K562 (cell line): ENCODE data around the gene SLC9A3. TPM values are rescaled to one million over a fixed set of nuclear protein-coding genes. Genes with fewer than 3 reads are reported as not detected.

Experiments
- GABPB2 ChIP-seq: fragments of 250-450 bp; sonication (Bioruptor Pico); conservative IDR thresholded peaks from 2 replicates; pipeline ENCODE4 v1.5.1; 2021; ENCODE audit warnings: mild to moderate bottlenecking
- HMBOX1 ChIP-seq: sonication (generic); IDR thresholded peaks from 2 replicates; pipeline ENCODE4 v1.6.1; 2016
- HNRNPLL ChIP-seq: fragments of 200-400 bp; formaldehyde crosslinking; IDR thresholded peaks from 2 replicates; pipeline ENCODE4 v1.6.1; 2017; ENCODE audit warnings: low read length, low read depth, mild to moderate bottlenecking; ENCODE audit not compliant: poor library complexity, severe bottlenecking
- KLF6 ChIP-seq: fragments of 250-450 bp; sonication (Bioruptor Pico); IDR thresholded peaks from 2 replicates; pipeline ENCODE4 v1.4.0; 2020; ENCODE audit warnings: mild to moderate bottlenecking, moderate library complexity, borderline replicate concordance
- RBM25 ChIP-seq: fragments of 200-400 bp; formaldehyde crosslinking; IDR thresholded peaks from 2 replicates; pipeline ENCODE4 v1.6.1; 2018; ENCODE audit warnings: low read length, low read depth, moderate library complexity; ENCODE audit not compliant: severe bottlenecking
- polyA plus RNA-seq, 8 experiments: library from polyadenylated mRNA; depleted of rRNA in 4 of 8; stranded (reverse) in 5 of 8; unstranded in 3 of 8; fragments of >200 nt; fragmentation: Nextera tagmentation in 2 of 8; fragmentation: Illumina TruSeq in 1 of 8; extraction: Ambion mirVana in 2 of 8; extraction: Trizol in 1 of 8; gene quantifications; 2 replicates each; pipeline versions ENCODE4 v1.2.1 to v1.2.3, GENCODE V29; 2011 to 2014; ENCODE audit warnings: inconsistent platforms in 1 of 8, missing spikeins in 1 of 8
- total RNA-seq, 7 experiments: library from RNA; depleted of rRNA in 6 of 7; stranded (reverse); fragments of >200 nt in 6 of 7; fragmentation: Illumina TruSeq in 2 of 7; extraction: Trizol in 2 of 7; gene quantifications; 2 replicates each; pipeline versions ENCODE4 v1.2.1 to v1.2.3, GENCODE V29; 2011 to 2021; ENCODE audit warnings: low replicate concordance in 1 of 7
- TF ChIP-seq, protein P1 (sequence below): sonication (generic); formaldehyde crosslinking; IDR thresholded peaks from 2 replicates; pipeline ENCODE4 v1.8.0; 2023; ENCODE audit warnings: missing genetic modification reagents, mild to moderate bottlenecking, borderline replicate concordance
- TF ChIP-seq, protein P2 (sequence below): sonication (generic); formaldehyde crosslinking; IDR thresholded peaks from 2 replicates; pipeline ENCODE4 v1.8.1; 2023; ENCODE audit warnings: mild to moderate bottlenecking, missing genetic modification reagents
- TF ChIP-seq, protein P3 (sequence below): sonication (generic); formaldehyde crosslinking; IDR thresholded peaks from 2 replicates; pipeline ENCODE4 v1.8.0; 2022; ENCODE audit warnings: mild to moderate bottlenecking, missing genetic modification reagents

The SLC9A3 gene
- total and polyA plus RNA-seq, 9 of the 15 experiments (the other 6 are each of a cell fraction or from before 2014, with no cell fraction given) = 1.5 to 5.8 (median 3.7) TPM; not detected in 2

GRCh38 chr5:443239-444151 is 80.8 kb downstream of the SLC9A3 start (continued):
- TF ChIP-seq, protein P1, sequence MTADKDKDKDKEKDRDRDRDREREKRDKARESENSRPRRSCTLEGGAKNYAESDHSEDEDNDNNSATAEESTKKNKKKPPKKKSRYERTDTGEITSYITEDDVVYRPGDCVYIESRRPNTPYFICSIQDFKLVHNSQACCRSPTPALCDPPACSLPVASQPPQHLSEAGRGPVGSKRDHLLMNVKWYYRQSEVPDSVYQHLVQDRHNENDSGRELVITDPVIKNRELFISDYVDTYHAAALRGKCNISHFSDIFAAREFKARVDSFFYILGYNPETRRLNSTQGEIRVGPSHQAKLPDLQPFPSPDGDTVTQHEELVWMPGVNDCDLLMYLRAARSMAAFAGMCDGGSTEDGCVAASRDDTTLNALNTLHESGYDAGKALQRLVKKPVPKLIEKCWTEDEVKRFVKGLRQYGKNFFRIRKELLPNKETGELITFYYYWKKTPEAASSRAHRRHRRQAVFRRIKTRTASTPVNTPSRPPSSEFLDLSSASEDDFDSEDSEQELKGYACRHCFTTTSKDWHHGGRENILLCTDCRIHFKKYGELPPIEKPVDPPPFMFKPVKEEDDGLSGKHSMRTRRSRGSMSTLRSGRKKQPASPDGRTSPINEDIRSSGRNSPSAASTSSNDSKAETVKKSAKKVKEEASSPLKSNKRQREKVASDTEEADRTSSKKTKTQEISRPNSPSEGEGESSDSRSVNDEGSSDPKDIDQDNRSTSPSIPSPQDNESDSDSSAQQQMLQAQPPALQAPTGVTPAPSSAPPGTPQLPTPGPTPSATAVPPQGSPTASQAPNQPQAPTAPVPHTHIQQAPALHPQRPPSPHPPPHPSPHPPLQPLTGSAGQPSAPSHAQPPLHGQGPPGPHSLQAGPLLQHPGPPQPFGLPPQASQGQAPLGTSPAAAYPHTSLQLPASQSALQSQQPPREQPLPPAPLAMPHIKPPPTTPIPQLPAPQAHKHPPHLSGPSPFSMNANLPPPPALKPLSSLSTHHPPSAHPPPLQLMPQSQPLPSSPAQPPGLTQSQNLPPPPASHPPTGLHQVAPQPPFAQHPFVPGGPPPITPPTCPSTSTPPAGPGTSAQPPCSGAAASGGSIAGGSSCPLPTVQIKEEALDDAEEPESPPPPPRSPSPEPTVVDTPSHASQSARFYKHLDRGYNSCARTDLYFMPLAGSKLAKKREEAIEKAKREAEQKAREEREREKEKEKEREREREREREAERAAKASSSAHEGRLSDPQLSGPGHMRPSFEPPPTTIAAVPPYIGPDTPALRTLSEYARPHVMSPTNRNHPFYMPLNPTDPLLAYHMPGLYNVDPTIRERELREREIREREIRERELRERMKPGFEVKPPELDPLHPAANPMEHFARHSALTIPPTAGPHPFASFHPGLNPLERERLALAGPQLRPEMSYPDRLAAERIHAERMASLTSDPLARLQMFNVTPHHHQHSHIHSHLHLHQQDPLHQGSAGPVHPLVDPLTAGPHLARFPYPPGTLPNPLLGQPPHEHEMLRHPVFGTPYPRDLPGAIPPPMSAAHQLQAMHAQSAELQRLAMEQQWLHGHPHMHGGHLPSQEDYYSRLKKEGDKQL = no peak
- TF ChIP-seq RBM25 (no peak), KLF6 (CRISPR knock-in tag) (no peak), GABPB2 (no peak), HNRNPLL (peak; percentile 3), HMBOX1 (no peak)
- TF ChIP-seq, protein P2, sequence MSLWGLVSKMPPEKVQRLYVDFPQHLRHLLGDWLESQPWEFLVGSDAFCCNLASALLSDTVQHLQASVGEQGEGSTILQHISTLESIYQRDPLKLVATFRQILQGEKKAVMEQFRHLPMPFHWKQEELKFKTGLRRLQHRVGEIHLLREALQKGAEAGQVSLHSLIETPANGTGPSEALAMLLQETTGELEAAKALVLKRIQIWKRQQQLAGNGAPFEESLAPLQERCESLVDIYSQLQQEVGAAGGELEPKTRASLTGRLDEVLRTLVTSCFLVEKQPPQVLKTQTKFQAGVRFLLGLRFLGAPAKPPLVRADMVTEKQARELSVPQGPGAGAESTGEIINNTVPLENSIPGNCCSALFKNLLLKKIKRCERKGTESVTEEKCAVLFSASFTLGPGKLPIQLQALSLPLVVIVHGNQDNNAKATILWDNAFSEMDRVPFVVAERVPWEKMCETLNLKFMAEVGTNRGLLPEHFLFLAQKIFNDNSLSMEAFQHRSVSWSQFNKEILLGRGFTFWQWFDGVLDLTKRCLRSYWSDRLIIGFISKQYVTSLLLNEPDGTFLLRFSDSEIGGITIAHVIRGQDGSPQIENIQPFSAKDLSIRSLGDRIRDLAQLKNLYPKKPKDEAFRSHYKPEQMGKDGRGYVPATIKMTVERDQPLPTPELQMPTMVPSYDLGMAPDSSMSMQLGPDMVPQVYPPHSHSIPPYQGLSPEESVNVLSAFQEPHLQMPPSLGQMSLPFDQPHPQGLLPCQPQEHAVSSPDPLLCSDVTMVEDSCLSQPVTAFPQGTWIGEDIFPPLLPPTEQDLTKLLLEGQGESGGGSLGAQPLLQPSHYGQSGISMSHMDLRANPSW (CRISPR knock-in tag) = no peak
- TF ChIP-seq, protein P3, sequence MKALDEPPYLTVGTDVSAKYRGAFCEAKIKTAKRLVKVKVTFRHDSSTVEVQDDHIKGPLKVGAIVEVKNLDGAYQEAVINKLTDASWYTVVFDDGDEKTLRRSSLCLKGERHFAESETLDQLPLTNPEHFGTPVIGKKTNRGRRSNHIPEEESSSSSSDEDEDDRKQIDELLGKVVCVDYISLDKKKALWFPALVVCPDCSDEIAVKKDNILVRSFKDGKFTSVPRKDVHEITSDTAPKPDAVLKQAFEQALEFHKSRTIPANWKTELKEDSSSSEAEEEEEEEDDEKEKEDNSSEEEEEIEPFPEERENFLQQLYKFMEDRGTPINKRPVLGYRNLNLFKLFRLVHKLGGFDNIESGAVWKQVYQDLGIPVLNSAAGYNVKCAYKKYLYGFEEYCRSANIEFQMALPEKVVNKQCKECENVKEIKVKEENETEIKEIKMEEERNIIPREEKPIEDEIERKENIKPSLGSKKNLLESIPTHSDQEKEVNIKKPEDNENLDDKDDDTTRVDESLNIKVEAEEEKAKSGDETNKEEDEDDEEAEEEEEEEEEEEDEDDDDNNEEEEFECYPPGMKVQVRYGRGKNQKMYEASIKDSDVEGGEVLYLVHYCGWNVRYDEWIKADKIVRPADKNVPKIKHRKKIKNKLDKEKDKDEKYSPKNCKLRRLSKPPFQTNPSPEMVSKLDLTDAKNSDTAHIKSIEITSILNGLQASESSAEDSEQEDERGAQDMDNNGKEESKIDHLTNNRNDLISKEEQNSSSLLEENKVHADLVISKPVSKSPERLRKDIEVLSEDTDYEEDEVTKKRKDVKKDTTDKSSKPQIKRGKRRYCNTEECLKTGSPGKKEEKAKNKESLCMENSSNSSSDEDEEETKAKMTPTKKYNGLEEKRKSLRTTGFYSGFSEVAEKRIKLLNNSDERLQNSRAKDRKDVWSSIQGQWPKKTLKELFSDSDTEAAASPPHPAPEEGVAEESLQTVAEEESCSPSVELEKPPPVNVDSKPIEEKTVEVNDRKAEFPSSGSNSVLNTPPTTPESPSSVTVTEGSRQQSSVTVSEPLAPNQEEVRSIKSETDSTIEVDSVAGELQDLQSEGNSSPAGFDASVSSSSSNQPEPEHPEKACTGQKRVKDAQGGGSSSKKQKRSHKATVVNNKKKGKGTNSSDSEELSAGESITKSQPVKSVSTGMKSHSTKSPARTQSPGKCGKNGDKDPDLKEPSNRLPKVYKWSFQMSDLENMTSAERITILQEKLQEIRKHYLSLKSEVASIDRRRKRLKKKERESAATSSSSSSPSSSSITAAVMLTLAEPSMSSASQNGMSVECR (CRISPR knock-in tag) = 0 out of 2 replicates have a peak, but pooled peaks have one; percentile 15
